ENCODE data around the gene NRXN3.

NRXN3 gene

GRCh38 chr14:78605897-78606500 is 435.8 kb downstream of the NRXN3 start:
- no peaks in the 10 kb centered on the region for H4K20me1 ChIP-seq
- H3K27me3 ChIP-seq: no peaks in the 10 kb centered on the region
- no peak overlapping the region for H3K4me3 ChIP-seq
- H3K9me3 ChIP-seq: no peaks in the 10 kb centered on the region
- no peaks in the 10 kb centered on the region for H3K36me3 ChIP-seq
- peaks cover 11% of the 10 kb centered on the region for H3K4me1 ChIP-seq
- no peak overlapping the region for H3K9ac ChIP-seq
- peak overlapping the region; percentile 24 for H3K4me2 ChIP-seq
- H3K27ac ChIP-seq: no peak overlapping the region
- TF ChIP-seq Cebpa-rat (IDR thresholded peaks at IDR 0.05): no peak

- H3K9ac ChIP-seq: no peak overlapping the region
- no peaks in the 10 kb centered on the region for H3K36me3 ChIP-seq
- no peaks in the 10 kb centered on the region for H3K9me3 ChIP-seq
- peaks cover 11% of the 10 kb centered on the region for H3K4me1 ChIP-seq
- no peak overlapping the region for H3K4me2 ChIP-seq
- H3K27me3 ChIP-seq: no peaks in the 10 kb centered on the region
- no peak for TF ChIP-seq Cebpa-rat (IDR thresholded peaks at IDR 0.05)
- H4K20me1 ChIP-seq: no peaks in the 10 kb centered on the region
- no peak overlapping the region for H3K27ac ChIP-seq
- no peak overlapping the region for H3K4me3 ChIP-seq
Measured at GRCh38 chr14:78608998-78609787, 439.0 kb downstream of the NRXN3 start.

- H3K4me3 ChIP-seq: no peak overlapping the region
- H3K9me3 ChIP-seq: no peaks in the 10 kb centered on the region
- TF ChIP-seq Cebpa-rat (IDR thresholded peaks at IDR 0.05): no peak
- no peaks in the 10 kb centered on the region for H4K20me1 ChIP-seq
- no peaks in the 10 kb centered on the region for H3K27me3 ChIP-seq
- no peak overlapping the region for H3K9ac ChIP-seq
- no peak overlapping the region for H3K27ac ChIP-seq
- H3K4me1 ChIP-seq: peaks cover 8% of the 10 kb centered on the region
- H3K4me2 ChIP-seq: no peak overlapping the region
- H3K36me3 ChIP-seq: no peaks in the 10 kb centered on the region
Measured at GRCh38 chr14:78610994-78611393, 440.8 kb downstream of the NRXN3 start.

GRCh38 chr14:78611796-78612571 is 441.8 kb downstream of the NRXN3 start:
- no peak overlapping the region for H3K27ac ChIP-seq

GRCh38 chr14:78612666-78613065 is 442.5 kb downstream of the NRXN3 start:
- Histone ChIP-seq H3K4me3 (no peak overlapping the region), H3K4me2 (no peak overlapping the region), H4K20me1 (no peaks in the 10 kb centered on the region), H3K9me3 (no peaks in the 10 kb centered on the region), H3K9ac (no peak overlapping the region), H3K4me1 (no peaks in the 10 kb centered on the region), H3K27me3 (no peaks in the 10 kb centered on the region), H3K36me3 (no peaks in the 10 kb centered on the region), H3K27ac (no peak overlapping the region)
- no peak for TF ChIP-seq Cebpa-rat (IDR thresholded peaks at IDR 0.05)

More at GRCh38 chr14:78611796-78612571, 441.8 kb downstream of the NRXN3 start:
- H3K27me3 ChIP-seq: no peaks in the 10 kb centered on the region
- no peak overlapping the region for H3K4me3 ChIP-seq
- no peak for TF ChIP-seq Cebpa-rat (IDR thresholded peaks at IDR 0.05)
- no peak overlapping the region for H3K4me2 ChIP-seq
- no peaks in the 10 kb centered on the region for H3K4me1 ChIP-seq
- no peak overlapping the region for H3K9ac ChIP-seq
- H3K36me3 ChIP-seq: no peaks in the 10 kb centered on the region
- no peaks in the 10 kb centered on the region for H4K20me1 ChIP-seq
- no peaks in the 10 kb centered on the region for H3K9me3 ChIP-seq

GRCh38 chr14:78614593-78614992 is 444.4 kb downstream of the NRXN3 start:
- no peak overlapping the region for H3K4me3 ChIP-seq
- no peak for TF ChIP-seq Cebpa-rat (IDR thresholded peaks at IDR 0.05)
- no peaks in the 10 kb centered on the region for H3K27me3 ChIP-seq
- no peak overlapping the region for H3K4me2 ChIP-seq
- no peaks in the 10 kb centered on the region for H4K20me1 ChIP-seq
- H3K27ac ChIP-seq: no peak overlapping the region
- H3K9ac ChIP-seq: no peak overlapping the region
- no peaks in the 10 kb centered on the region for H3K9me3 ChIP-seq
- H3K4me1 ChIP-seq: no peaks in the 10 kb centered on the region
- H3K36me3 ChIP-seq: no peaks in the 10 kb centered on the region

- no peaks in the 10 kb centered on the region for H3K36me3 ChIP-seq
- H3K9me3 ChIP-seq: no peaks in the 10 kb centered on the region
- H3K27ac ChIP-seq: no peak overlapping the region
- H3K4me1 ChIP-seq: no peaks in the 10 kb centered on the region
- no peak overlapping the region for H3K4me2 ChIP-seq
- H3K27me3 ChIP-seq: no peaks in the 10 kb centered on the region
- no peaks in the 10 kb centered on the region for H4K20me1 ChIP-seq
- no peak overlapping the region for H3K4me3 ChIP-seq
- no peak for TF ChIP-seq Cebpa-rat (IDR thresholded peaks at IDR 0.05)
- no peak overlapping the region for H3K9ac ChIP-seq
Measured at GRCh38 chr14:78617735-78618134, 447.6 kb downstream of the NRXN3 start.

GRCh38 chr14:78618368-78618767 is 448.2 kb downstream of the NRXN3 start:
- Histone ChIP-seq H3K27me3 (no peaks in the 10 kb centered on the region), H3K4me3 (no peak overlapping the region), H3K27ac (no peak overlapping the region), H4K20me1 (no peaks in the 10 kb centered on the region), H3K4me1 (no peaks in the 10 kb centered on the region), H3K9ac (no peak overlapping the region), H3K9me3 (no peaks in the 10 kb centered on the region), H3K4me2 (no peak overlapping the region), H3K36me3 (no peaks in the 10 kb centered on the region)
- no peak for TF ChIP-seq Cebpa-rat (IDR thresholded peaks at IDR 0.05)

GRCh38 chr14:78627114-78627513 is 456.9 kb downstream of the NRXN3 start:
- Histone ChIP-seq H3K9me3 (no peaks in the 10 kb centered on the region), H3K4me3 (no peak overlapping the region), H3K4me1 (no peaks in the 10 kb centered on the region), H3K9ac (no peak overlapping the region), H3K36me3 (no peaks in the 10 kb centered on the region), H3K27me3 (no peaks in the 10 kb centered on the region), H4K20me1 (no peaks in the 10 kb centered on the region), H3K4me2 (no peak overlapping the region), H3K27ac (no peak overlapping the region)
- no peak for TF ChIP-seq Cebpa-rat (IDR thresholded peaks at IDR 0.05)

- no peak for TF ChIP-seq Cebpa-rat (IDR thresholded peaks at IDR 0.05)
- Histone ChIP-seq H3K27ac (no peak overlapping the region), H3K4me2 (no peak overlapping the region), H3K9ac (no peak overlapping the region), H3K27me3 (no peaks in the 10 kb centered on the region), H4K20me1 (no peaks in the 10 kb centered on the region), H3K4me3 (no peak overlapping the region), H3K36me3 (no peaks in the 10 kb centered on the region), H3K9me3 (no peaks in the 10 kb centered on the region), H3K4me1 (no peaks in the 10 kb centered on the region)
Measured at GRCh38 chr14:78631551-78631950, 461.4 kb downstream of the NRXN3 start.

Data from BLaER1 (cell line).